NB4 (cell line): ENCODE data around the gene SLC22A5.

Source experiments
- DNase-seq: peaks from one replicate; pipeline ENCODE4 v3.0.0; 2010; ENCODE audit warnings: low read depth
- H3K4me3 ChIP-seq: one replicate; pipeline ENCODE4 v1.5.1; 2011; ENCODE audit warnings: mild to moderate bottlenecking, low read depth, low read length, moderate library complexity
- MAX ChIP-seq: IDR thresholded peaks from 2 replicates; pipeline ENCODE4 v1.6.1; 2011; ENCODE audit warnings: low read depth, low read length
- MYC ChIP-seq: IDR thresholded peaks from 2 replicates; pipeline ENCODE4 v1.6.1; 2011; ENCODE audit warnings: low read depth, low read length
- POLR2A ChIP-seq: IDR thresholded peaks from 2 replicates; pipeline ENCODE4 v1.6.1; 2011; ENCODE audit warnings: mild to moderate bottlenecking; ENCODE audit not compliant: insufficient read length; ENCODE audit errors: extremely low read depth
- TF ChIP-seq, protein P1 (sequence below): IDR thresholded peaks from one replicate; pipeline ENCODE4 v1.5.1; 2012; ENCODE audit warnings: low read depth, low read length

Gene SLC22A5

DNA sequence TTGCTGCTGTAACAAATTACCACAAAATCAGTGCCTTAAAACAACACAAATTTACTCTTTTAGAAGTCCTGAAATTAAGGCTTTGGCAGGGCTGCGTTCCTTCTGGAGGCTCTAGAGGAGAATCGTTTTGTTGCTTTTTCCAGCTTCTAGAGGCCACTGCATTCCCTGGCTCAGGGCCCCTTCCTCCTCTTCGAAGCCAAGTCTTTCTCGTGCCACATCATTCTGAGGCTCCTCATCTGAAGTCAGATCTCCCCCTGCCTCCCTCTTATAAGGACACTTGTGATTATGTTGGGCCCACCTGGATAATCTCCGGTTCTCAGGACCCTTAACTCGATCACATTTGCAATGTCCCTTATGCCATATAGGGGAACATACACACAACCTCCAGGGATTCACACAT is 48.0 kb downstream of the SLC22A5 start:
- TF ChIP-seq MYC (no peak), POLR2A (no peak), MAX (no peak)
- TF ChIP-seq, protein P1, sequence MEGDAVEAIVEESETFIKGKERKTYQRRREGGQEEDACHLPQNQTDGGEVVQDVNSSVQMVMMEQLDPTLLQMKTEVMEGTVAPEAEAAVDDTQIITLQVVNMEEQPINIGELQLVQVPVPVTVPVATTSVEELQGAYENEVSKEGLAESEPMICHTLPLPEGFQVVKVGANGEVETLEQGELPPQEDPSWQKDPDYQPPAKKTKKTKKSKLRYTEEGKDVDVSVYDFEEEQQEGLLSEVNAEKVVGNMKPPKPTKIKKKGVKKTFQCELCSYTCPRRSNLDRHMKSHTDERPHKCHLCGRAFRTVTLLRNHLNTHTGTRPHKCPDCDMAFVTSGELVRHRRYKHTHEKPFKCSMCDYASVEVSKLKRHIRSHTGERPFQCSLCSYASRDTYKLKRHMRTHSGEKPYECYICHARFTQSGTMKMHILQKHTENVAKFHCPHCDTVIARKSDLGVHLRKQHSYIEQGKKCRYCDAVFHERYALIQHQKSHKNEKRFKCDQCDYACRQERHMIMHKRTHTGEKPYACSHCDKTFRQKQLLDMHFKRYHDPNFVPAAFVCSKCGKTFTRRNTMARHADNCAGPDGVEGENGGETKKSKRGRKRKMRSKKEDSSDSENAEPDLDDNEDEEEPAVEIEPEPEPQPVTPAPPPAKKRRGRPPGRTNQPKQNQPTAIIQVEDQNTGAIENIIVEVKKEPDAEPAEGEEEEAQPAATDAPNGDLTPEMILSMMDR = no peak
- DNase-seq = no peak
- H3K4me3 ChIP-seq = no peak overlapping the region

DNA sequence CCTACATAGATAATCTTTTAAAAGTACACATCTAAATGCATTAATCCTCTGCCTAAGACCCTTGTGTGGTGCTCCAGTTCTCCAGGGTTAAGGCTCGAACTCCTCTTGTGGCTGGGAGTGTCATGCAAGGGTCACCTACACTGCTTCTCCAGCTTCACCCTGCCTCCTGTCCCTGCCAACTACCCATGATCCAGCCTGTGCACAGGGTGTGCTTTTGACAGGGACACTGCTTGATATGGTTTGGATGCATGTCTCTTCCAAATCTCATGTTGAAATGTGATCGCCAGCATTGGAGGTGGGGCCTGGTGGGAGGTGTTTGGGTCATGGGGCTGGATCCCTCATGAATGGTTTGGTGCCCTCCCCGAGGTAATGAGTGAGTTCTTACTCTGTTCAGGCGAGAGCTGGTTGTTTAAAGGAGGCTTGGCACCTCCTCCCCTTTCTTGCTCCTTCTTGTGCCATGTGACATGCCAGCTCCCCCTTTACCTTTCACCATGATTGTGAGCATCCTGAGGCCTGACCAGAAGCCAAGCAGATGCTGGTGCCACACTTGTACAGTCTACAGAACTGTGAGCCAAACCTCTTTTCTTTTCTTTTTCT is 48.5 kb downstream of the SLC22A5 start:
- no peak for DNase-seq
- H3K4me3 ChIP-seq = no peak overlapping the region
- TF ChIP-seq MYC (no peak), POLR2A (no peak), MAX (no peak)
- TF ChIP-seq, protein P1 = no peak

DNA sequence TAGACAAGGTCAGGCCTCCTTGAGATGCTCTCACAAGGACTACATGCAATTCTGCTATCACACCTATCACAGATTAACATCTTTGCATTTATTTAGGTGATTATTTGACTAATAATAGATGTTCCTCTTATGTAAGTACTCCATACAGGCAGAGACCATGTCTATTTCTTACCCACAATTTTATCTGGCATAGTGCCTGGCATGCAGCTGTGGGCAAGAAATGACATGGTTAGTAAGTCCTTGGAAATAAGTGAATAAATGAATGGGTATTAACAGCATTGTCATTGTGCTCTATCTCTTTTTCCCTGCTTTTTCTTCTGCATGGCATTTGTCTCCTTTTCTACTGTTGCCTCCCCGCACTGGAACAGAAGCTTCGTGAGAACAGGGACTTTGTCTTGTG is 49.4 kb downstream of the SLC22A5 start:
- H3K4me3 ChIP-seq = no peak overlapping the region
- no peak for DNase-seq
- TF ChIP-seq MYC = no peak
- no peak for TF ChIP-seq MAX
- TF ChIP-seq, protein P1 = no peak
- TF ChIP-seq POLR2A = no peak

DNA sequence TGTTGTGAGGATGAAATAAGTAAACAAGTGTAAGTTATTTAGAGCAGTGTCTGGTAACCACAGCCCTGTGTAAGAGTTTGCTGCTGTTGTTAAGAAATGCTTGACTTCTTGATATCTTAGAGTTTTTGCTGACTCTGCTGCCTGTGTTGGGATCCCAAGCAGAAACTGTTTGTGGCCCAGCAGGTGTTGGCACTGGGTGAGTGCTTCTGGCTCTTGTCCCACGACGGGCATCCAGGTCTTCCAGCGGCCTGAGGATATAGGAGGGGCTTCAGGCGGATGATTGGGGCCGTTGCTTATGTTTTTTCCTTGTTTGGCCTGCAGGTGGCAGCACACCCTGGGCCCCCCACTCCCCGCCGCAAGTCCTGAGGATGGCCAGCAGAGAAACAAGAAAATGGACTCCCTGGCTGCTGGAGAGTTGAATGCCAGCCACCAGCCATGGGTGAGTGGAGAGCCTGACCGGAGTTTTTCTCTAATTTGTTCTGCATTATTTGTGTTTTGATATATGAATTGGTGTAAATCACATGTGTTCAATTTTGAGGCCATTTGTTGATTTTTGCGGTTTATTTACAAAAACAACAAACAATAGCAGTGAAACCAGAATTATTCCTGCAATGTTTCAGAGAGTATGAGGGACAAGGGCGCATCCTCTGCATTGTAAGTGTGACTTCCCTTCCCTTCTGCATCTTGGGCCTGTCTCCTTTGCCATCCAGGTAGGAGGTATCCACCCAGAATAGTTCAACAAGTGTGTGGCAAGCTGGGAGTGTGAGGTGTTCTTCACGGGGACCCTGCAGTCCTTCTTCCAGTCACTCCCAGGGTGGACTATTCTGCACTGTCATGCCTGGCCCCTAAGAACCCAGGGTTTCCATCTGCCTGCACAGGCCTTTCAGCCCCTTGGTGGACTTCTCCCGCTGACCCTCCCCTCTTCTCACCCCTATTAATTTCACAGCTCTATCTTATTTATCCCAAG is 50.3 kb downstream of the SLC22A5 start:
- peak; percentile 84 for DNase-seq
- peak overlapping the region; percentile 6 for H3K4me3 ChIP-seq
- TF ChIP-seq, protein P1 = peak; percentile 66
- no peak for TF ChIP-seq POLR2A
- peak; percentile 39 for TF ChIP-seq MAX
- no peak for TF ChIP-seq MYC

DNA sequence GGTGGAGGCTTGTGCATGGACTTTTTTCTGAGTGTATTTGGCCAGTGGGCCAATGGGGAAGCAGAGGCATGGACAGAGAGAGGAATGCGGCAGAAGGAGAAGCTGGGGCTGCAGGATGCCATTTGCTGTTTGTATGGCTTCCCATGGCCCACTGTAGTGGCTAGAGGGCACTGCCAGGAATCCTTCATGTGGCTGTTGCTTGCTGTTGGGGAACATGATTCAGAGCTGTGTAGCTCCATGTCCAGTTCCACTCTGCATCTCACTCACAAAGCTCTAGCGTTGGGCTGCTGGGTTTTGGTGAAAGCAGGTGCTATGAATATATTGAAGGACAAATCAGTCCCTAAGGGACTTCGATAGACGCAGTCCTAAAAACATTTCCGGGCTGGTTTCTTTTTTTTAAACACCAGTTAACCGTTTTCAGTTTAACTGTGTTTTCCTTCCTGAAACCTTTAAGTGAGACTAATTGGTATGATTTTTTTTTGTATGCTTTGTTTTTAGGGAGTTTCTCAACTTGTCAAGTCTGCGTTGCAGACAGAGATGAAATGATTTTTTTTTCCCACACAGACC is 51.3 kb downstream of the SLC22A5 start:
- TF ChIP-seq MYC (no peak), MAX (no peak), POLR2A (no peak)
- TF ChIP-seq, protein P1 = no peak
- peak overlapping the region; percentile 23 for H3K4me3 ChIP-seq
- DNase-seq = peak; percentile 84
